Panc1 (cell line): ENCODE data around the gene SLC44A1. TPM values are rescaled to one million over a fixed set of nuclear protein-coding genes. Genes with fewer than 3 reads are reported as not detected.

Experiments
- ATAC-seq: fragments of 200-7000 bp; cut with Tn5 transposase; 2 replicates; pipeline ENCODE4 v1.9.1; 2020; ENCODE audit warnings: mild to moderate bottlenecking, moderate library complexity
- BruUV-seq: library from RNA; stranded (reverse); fragments of 400-500 nt; replicated peaks from 2 replicates; lab custom pipeline; 2021; lab: Mats Ljungman, UMichigan
- CTCF ChIA-PET: fragments of 300-600 bp; sonication (Branson Sonifier 250); formaldehyde crosslinking; loops from one replicate; lab custom pipeline; 2022; ENCODE audit warnings: antibody characterized with exemption; lab: Charles Lee
- POLR2A ChIA-PET: fragments of 300-600 bp; sonication (Branson Sonifier 250); formaldehyde crosslinking; loops from one replicate; lab custom pipeline; 2022; ENCODE audit warnings: antibody characterized with exemption; lab: Charles Lee
- DNase-seq: peaks from one replicate; pipeline ENCODE4 v3.0.0-alpha.2; 2010; ENCODE audit warnings: low read depth, low spot score
- H3K27ac ChIP-seq: 2 replicates; pipeline ENCODE4 v1.5.1; 2011; ENCODE audit warnings: mild to moderate bottlenecking, low read length, inconsistent platforms
- H3K27me3 ChIP-seq: fragments of 200-500 bp; sonication (Bioruptor generic); 2 replicates; pipeline ENCODE4 v1.6.0; 2014; ENCODE audit warnings: low read length, inconsistent platforms; ENCODE audit not compliant: control insufficient read depth, insufficient read depth
- H3K36me3 ChIP-seq: fragments of 200-500 bp; sonication (Bioruptor generic); 2 replicates; pipeline ENCODE4 v1.5.1; 2014; ENCODE audit warnings: inconsistent platforms, mild to moderate bottlenecking, low read length, moderate library complexity; ENCODE audit not compliant: control insufficient read depth, insufficient read depth
- H3K4me1 ChIP-seq: 2 replicates; pipeline ENCODE4 v1.5.1; 2011; ENCODE audit warnings: inconsistent platforms, mild to moderate bottlenecking, low read length, moderate library complexity; ENCODE audit not compliant: control insufficient read depth, insufficient read depth
- H3K4me3 ChIP-seq, 2 experiments: 2 replicates each; pipeline ENCODE4 v1.5.1; 2011 to 2012; ENCODE audit warnings: low read depth in 2 of 2, low read length in 2 of 2, mild to moderate bottlenecking in 2 of 2, inconsistent platforms in 1 of 2, moderate library complexity in 1 of 2
- H3K9me3 ChIP-seq: fragments of 200-500 bp; sonication (Bioruptor generic); 2 replicates; pipeline ENCODE4 v1.5.1; 2014; ENCODE audit warnings: low read depth, mild to moderate bottlenecking, inconsistent platforms, low read length, moderate library complexity; ENCODE audit not compliant: control insufficient read depth, insufficient read depth
- CTCF ChIP-seq: fragments of 450-650 bp; IDR thresholded peaks from 2 replicates; pipeline ENCODE4 v1.5.1; 2017; ENCODE audit warnings: mild to moderate bottlenecking
- POLR2AphosphoS5 ChIP-seq: IDR thresholded peaks from 2 replicates; pipeline ENCODE4 v1.6.1; 2012; ENCODE audit warnings: mild to moderate bottlenecking, low read depth, low read length, moderate library complexity
- REST ChIP-seq, 2 experiments: IDR thresholded peaks; 2 replicates each; pipeline ENCODE4 v1.6.1; 2011 to 2012; ENCODE audit warnings: low read depth in 2 of 2, control low read depth in 1 of 2, low read length in 1 of 2, mild to moderate bottlenecking in 1 of 2, moderate library complexity in 1 of 2; ENCODE audit not compliant: insufficient read depth in 1 of 2
- SIN3A ChIP-seq: IDR thresholded peaks from 2 replicates; pipeline ENCODE4 v1.6.1; 2012; ENCODE audit warnings: low read depth, mild to moderate bottlenecking, low read length, moderate library complexity, borderline replicate concordance; ENCODE audit not compliant: insufficient read depth
- TCF7L2 ChIP-seq: IDR thresholded peaks from 2 replicates; pipeline ENCODE4 v1.6.1; 2011; ENCODE audit warnings: mild to moderate bottlenecking, low read depth, low read length, inconsistent platforms
- in situ Hi-C: cut with HindIII; loops from 2 replicates; pipeline ENCODE4 v1.10.0; 2016; ENCODE audit warnings: low sequenced_read_pairs, low pct_unique_long_range_greater_than_20kb
- intact Hi-C: fragments of 100-400 bp; cut with micrococcal nuclease; formaldehyde crosslinking; loops from one replicate; pipeline ENCODE4 v1.10.0; 2022; ENCODE audit not compliant: unreplicated experiment
- total RNA-seq: library from RNA; stranded (reverse); gene quantifications from one replicate; pipeline ENCODE4 v1.2.1, GENCODE V29; 2021; ENCODE audit not compliant: unreplicated experiment

SLC44A1 gene
- total RNA-seq, 1 experiment from 2014 or later, result 8.7 TPM

- TF ChIP-seq TCF7L2 (no peak), CTCF (no peak), SIN3A (no peak), POLR2AphosphoS5 (no peak), REST (IDR thresholded peaks at IDR 0.05; ENCODE audit: insufficient read depth in 1 of 2, low read depth in 2 of 2, low read length in 1 of 2) (no peak)
- intact Hi-C loops, result loop anchor here (10.0 kb wide), 1 partner anchor 168 kb away; no protein-coding TSS in a partner anchor
- CTCF ChIA-PET, result no interaction called here
- no TSS peak for BruUV-seq
- H3K9me3 ChIP-seq, result no peaks in the 10 kb centered on the region
- H3K27me3 ChIP-seq, result no peaks in the 10 kb centered on the region; the same call in none of the 2 replicates
- POLR2A ChIA-PET, result no interaction called here
- no peak overlapping the region for H3K4me3 ChIP-seq
- H3K4me1 ChIP-seq, result peaks cover 3% of the 10 kb centered on the region; the same call in 1 of the 2 replicates
- H3K27ac ChIP-seq, result no peak overlapping the region
- no peaks in the 10 kb centered on the region for H3K36me3 ChIP-seq
- in situ Hi-C loops, result no loop called here
- ATAC-seq, result no peak
- no peak for DNase-seq
These were observed 2.3 kb downstream of the SLC44A1 start for GRCh38 chr9:105246656-105247173.

- Histone ChIP-seq H3K36me3 (no peaks in the 10 kb centered on the region), H3K9me3 (no peaks in the 10 kb centered on the region), H3K27me3 (no peaks in the 10 kb centered on the region), H3K4me3 (no peak overlapping the region), H3K27ac (no peak overlapping the region), H3K4me1 (no peaks in the 10 kb centered on the region; the same call in 1 of the 2 replicates)
- no TSS peak for BruUV-seq
- ATAC-seq (no peak), DNase-seq (no peak)
- ChIA-PET POLR2A (no interaction called here), CTCF (no interaction called here)
- intact Hi-C loops (loop anchor here (10.0 kb wide), 1 partner anchor 166 kb away; no protein-coding TSS in a partner anchor), in situ Hi-C loops (no loop called here)
- TF ChIP-seq CTCF (no peak), TCF7L2 (no peak), REST (IDR thresholded peaks at IDR 0.05; ENCODE audit: insufficient read depth in 1 of 2, low read depth in 2 of 2, low read length in 1 of 2) (no peak), SIN3A (no peak), POLR2AphosphoS5 (no peak)
These were observed 4.2 kb downstream of the SLC44A1 start for GRCh38 chr9:105248691-105249090.
